Fibroblast of lung (primary cell): Measurements from ENCODE around the gene GPR32. TPM values are rescaled to one million over a fixed set of nuclear protein-coding genes. Genes with fewer than 3 reads are reported as not detected.

Experiments used
- DNase-seq, 2 donors: peaks; one replicate each; pipeline versions ENCODE4 v3.0.0 to v3.0.0-alpha.2; 2010; ENCODE audit warnings: low read depth in 2 of 2
- H2AFZ ChIP-seq: 2 replicates; pipeline ENCODE4 v1.5.1; 2012; ENCODE audit warnings: low read length, control low read depth, inconsistent platforms
- H3K27ac ChIP-seq: 2 replicates; pipeline ENCODE4 v1.5.1; 2011; ENCODE audit warnings: low read length, control low read depth; ENCODE audit not compliant: insufficient read depth
- H3K27me3 ChIP-seq: 2 replicates; pipeline ENCODE4 v1.5.1; 2011; ENCODE audit warnings: mild to moderate bottlenecking, low read length; ENCODE audit not compliant: control insufficient read depth, insufficient read depth
- H3K36me3 ChIP-seq: 2 replicates; pipeline ENCODE4 v1.5.1; 2011; ENCODE audit warnings: low read length; ENCODE audit not compliant: control insufficient read depth, insufficient read depth
- H3K4me1 ChIP-seq: 2 replicates; pipeline ENCODE4 v1.5.1; 2011; ENCODE audit warnings: low read length; ENCODE audit not compliant: control insufficient read depth, insufficient read depth; ENCODE audit errors: extremely low read depth
- H3K4me2 ChIP-seq: 2 replicates; pipeline ENCODE4 v1.5.1; 2011; ENCODE audit warnings: low read length, control low read depth; ENCODE audit not compliant: insufficient read depth; ENCODE audit errors: extremely low read depth
- H3K4me3 ChIP-seq, 4 experiments: fragments of 200-600 bp in 1 of 4; sonication (generic) in 1 of 4; replicated peaks in 1 of 4; 2 replicates each; pipeline ENCODE4 v1.5.1; 2011 to 2016; ENCODE audit warnings: low read length in 4 of 4, low read depth in 3 of 4, mild to moderate bottlenecking in 3 of 4, control low read depth in 2 of 4, inconsistent platforms in 1 of 4, mixed read lengths in 1 of 4; ENCODE audit not compliant: insufficient read depth in 1 of 4; ENCODE audit errors: control extremely low read depth in 1 of 4
- H3K79me2 ChIP-seq: 2 replicates; pipeline ENCODE4 v1.5.1; 2012; ENCODE audit warnings: mild to moderate bottlenecking, low read length, inconsistent platforms; ENCODE audit not compliant: control insufficient read depth, insufficient read depth
- H3K9ac ChIP-seq: 2 replicates; pipeline ENCODE4 v1.5.1; 2011; ENCODE audit warnings: mild to moderate bottlenecking, low read length, control low read depth; ENCODE audit not compliant: insufficient read depth
- H3K9me3 ChIP-seq: 2 replicates; pipeline ENCODE4 v1.5.1; 2012; ENCODE audit warnings: low read depth, low read length; ENCODE audit not compliant: control insufficient read depth, insufficient read depth
- H4K20me1 ChIP-seq: 2 replicates; pipeline ENCODE4 v1.5.1; 2011; ENCODE audit warnings: low read length; ENCODE audit not compliant: control insufficient read depth, insufficient read depth; ENCODE audit errors: extremely low read depth
- EZH2 ChIP-seq: IDR thresholded peaks from 2 replicates; pipeline ENCODE4 v1.5.1; 2012; ENCODE audit warnings: low read length, control low read depth, mild to moderate bottlenecking; ENCODE audit errors: missing control alignments
- polyA plus RNA-seq, 2 donors: library from polyadenylated mRNA; depleted of rRNA in 1 of 2; stranded (reverse) in 1 of 2; unstranded in 1 of 2; fragments of >200 nt; gene quantifications; 2 replicates each; pipeline ENCODE4 v1.2.1, GENCODE V29; 2011 to 2012; ENCODE audit warnings: missing spikeins in 1 of 2
- total RNA-seq: library from RNA; depleted of rRNA; stranded (reverse); fragments of >200 nt; gene quantifications from 2 replicates; pipeline ENCODE4 v1.2.1, GENCODE V29; 2014
- TF ChIP-seq, protein P1 (sequence below), 2 donors: IDR thresholded peaks in 1 of 2; conservative IDR thresholded peaks in 1 of 2; 1 replicate in 1 of 2; 2 replicates in 1 of 2; pipeline ENCODE4 v1.5.1; 2011 to 2012; ENCODE audit warnings: low read length in 2 of 2, control low read depth in 1 of 2, inconsistent platforms in 1 of 2, low read depth in 1 of 2, mild to moderate bottlenecking in 1 of 2

The GPR32 gene
- total and polyA plus RNA-seq, 2 donors (not counting 1 experiment from before 2014, with no cell fraction given) = not detected

DNA sequence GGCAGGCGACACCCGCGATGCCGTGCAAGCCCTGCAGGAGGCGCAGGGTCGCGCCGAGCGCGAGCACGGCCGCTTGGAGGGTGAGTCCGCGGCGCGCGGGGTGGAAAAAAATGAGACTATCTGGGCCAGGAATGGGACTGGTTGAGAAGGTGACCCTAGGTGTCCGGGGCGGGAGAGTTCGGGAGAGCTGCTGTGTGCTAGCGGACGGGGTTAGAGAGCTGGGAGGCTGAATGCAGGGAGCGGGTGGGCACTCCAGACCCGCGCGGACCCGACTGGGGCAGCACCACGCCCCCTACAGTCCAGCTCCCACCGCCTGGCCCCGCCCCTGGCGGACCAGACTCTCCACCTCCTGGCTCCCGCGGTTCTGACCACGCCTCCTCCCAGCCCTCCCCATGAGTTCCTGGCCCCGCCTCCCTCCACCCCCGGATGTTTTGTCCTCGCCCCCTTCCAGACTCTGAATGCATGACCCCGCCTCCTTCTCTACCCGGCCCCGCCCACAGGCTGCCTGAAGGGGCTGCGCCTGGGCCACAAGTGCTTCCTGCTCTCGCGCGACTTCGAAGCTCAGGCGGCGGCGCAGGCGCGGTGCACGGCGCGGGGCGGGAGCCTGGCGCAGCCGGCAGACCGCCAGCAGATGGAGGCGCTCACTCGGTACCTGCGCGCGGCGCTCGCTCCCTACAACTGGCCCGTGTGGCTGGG, 45.6 kb upstream of the GPR32 start:
- H3K4me3 ChIP-seq = peak overlapping the region; percentile 67 to 80 (median 74)
- H3K4me2 ChIP-seq = peak overlapping the region; percentile 99
- peak; percentile 92 to 99 for DNase-seq
- no peaks in the 10 kb centered on the region for H3K27me3 ChIP-seq
- H3K9me3 ChIP-seq = no peaks in the 10 kb centered on the region
- H3K4me1 ChIP-seq = peaks cover 25% of the 10 kb centered on the region
- peak overlapping the region; percentile 79 for H2AFZ ChIP-seq
- peaks cover 12% of the 10 kb centered on the region for H3K79me2 ChIP-seq
- peak overlapping the region; percentile 81 for H3K27ac ChIP-seq
- TF ChIP-seq EZH2 = no peak
- TF ChIP-seq, protein P1, sequence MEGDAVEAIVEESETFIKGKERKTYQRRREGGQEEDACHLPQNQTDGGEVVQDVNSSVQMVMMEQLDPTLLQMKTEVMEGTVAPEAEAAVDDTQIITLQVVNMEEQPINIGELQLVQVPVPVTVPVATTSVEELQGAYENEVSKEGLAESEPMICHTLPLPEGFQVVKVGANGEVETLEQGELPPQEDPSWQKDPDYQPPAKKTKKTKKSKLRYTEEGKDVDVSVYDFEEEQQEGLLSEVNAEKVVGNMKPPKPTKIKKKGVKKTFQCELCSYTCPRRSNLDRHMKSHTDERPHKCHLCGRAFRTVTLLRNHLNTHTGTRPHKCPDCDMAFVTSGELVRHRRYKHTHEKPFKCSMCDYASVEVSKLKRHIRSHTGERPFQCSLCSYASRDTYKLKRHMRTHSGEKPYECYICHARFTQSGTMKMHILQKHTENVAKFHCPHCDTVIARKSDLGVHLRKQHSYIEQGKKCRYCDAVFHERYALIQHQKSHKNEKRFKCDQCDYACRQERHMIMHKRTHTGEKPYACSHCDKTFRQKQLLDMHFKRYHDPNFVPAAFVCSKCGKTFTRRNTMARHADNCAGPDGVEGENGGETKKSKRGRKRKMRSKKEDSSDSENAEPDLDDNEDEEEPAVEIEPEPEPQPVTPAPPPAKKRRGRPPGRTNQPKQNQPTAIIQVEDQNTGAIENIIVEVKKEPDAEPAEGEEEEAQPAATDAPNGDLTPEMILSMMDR (conservative IDR thresholded peaks at IDR 0.05 in 1 of 2, IDR thresholded peaks at IDR 0.05 in 1 of 2; ENCODE audit: low read depth in 1 of 2, low read length in 2 of 2) = peak; percentile 55 to 79
- peaks cover 2% of the 10 kb centered on the region for H3K36me3 ChIP-seq
- no peaks in the 10 kb centered on the region for H4K20me1 ChIP-seq
- peak overlapping the region; percentile 73 for H3K9ac ChIP-seq

DNA sequence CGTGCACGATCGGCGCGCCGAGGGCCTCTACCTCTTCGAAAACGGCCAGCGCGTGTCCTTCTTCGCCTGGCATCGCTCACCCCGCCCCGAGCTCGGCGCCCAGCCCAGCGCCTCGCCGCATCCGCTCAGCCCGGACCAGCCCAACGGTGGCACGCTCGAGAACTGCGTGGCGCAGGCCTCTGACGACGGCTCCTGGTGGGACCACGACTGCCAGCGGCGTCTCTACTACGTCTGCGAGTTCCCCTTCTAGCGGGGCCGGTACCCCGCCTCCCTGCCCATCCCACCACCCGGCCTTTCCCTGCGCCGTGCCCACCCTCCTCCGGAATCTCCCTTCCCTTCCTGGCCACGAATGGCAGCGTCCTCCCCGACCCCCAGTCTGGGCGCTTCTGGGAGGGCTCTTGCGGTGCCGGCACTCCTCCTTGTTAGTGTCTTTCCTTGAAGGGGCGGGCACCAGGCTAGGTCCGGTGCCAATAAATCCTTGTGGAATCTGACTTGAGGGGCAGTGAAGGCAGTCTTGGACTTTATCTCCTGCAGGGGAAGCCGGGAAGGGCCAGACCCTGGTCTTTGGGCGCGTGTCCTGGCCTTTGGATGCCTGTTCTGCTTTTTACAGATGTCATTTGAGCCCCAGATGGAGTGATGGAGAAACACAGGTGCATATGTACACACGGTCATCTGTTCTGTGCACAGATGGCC, 44.9 kb upstream of the GPR32 start:
- H3K27ac ChIP-seq = peak overlapping the region; percentile 81
- H3K9me3 ChIP-seq = no peaks in the 10 kb centered on the region
- TF ChIP-seq EZH2 = no peak
- TF ChIP-seq, protein P1 (conservative IDR thresholded peaks at IDR 0.05 in 1 of 2, IDR thresholded peaks at IDR 0.05 in 1 of 2; ENCODE audit: low read depth in 1 of 2, low read length in 2 of 2) = no peak
- peaks cover 2% of the 10 kb centered on the region for H3K36me3 ChIP-seq
- peak overlapping the region; percentile 62 to 80 (median 65) for H3K4me3 ChIP-seq
- no peaks in the 10 kb centered on the region for H3K27me3 ChIP-seq
- H3K79me2 ChIP-seq = peaks cover 12% of the 10 kb centered on the region
- DNase-seq = no peak
- H3K9ac ChIP-seq = peak overlapping the region; percentile 73
- no peaks in the 10 kb centered on the region for H4K20me1 ChIP-seq
- peaks cover 21% of the 10 kb centered on the region for H3K4me1 ChIP-seq
- H3K4me2 ChIP-seq = peak overlapping the region; percentile 92
- peak overlapping the region; percentile 79 for H2AFZ ChIP-seq

DNA sequence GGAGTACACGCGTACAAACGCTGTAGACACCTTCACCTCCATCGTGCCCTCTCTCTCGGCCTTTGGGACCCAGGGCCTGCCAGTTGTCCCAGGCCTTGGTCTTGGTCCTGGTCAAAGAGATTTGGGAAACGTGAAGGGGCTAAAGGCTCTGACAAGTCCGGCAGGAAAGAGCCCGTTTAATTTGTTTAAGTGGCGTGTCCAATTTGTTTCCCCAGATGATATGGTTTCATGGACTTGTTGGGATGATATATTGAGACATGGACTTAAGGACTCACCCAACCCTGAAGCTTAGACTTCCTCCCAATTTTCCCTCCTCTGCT, 44.4 kb upstream of the GPR32 start:
- H3K9me3 ChIP-seq = no peaks in the 10 kb centered on the region
- no peak for DNase-seq
- H3K79me2 ChIP-seq = peaks cover 12% of the 10 kb centered on the region
- no peaks in the 10 kb centered on the region for H4K20me1 ChIP-seq
- no peak overlapping the region for H2AFZ ChIP-seq
- H3K4me1 ChIP-seq = peaks cover 18% of the 10 kb centered on the region
- no peak overlapping the region for H3K9ac ChIP-seq
- TF ChIP-seq EZH2 = no peak
- TF ChIP-seq, protein P1 (conservative IDR thresholded peaks at IDR 0.05 in 1 of 2, IDR thresholded peaks at IDR 0.05 in 1 of 2; ENCODE audit: low read depth in 1 of 2, low read length in 2 of 2) = no peak
- peaks cover 2% of the 10 kb centered on the region for H3K36me3 ChIP-seq
- no peak overlapping the region for H3K27ac ChIP-seq
- no peaks in the 10 kb centered on the region for H3K27me3 ChIP-seq
- peak overlapping the region; percentile 62 to 80 (median 65) for H3K4me3 ChIP-seq
- peak overlapping the region; percentile 92 for H3K4me2 ChIP-seq
